HG02759 (cell line): ENCODE measurements around the gene PFDN6.
A peak's percentile ranks its signal among the peaks of the same experiment; 100 is the strongest.

Experiments
- ATAC-seq: cut with Tn5 transposase; IDR thresholded peaks from one replicate; pipeline ENCODE4 v1.9.1; 2021; ENCODE audit warnings: mild to moderate bottlenecking, moderate library complexity; ENCODE audit not compliant: unreplicated experiment

Gene PFDN6

GRCh38 chr6:33294086-33294823, 4.9 kb downstream of the PFDN6 start:
- no peak for ATAC-seq

GRCh38 chr6:33295621-33296369, 6.4 kb downstream of the PFDN6 start:
- no peak for ATAC-seq

- ATAC-seq, result no peak
Observed at GRCh38 chr6:33296797-33297405, 7.5 kb downstream of the PFDN6 start.

GRCh38 chr6:33297406-33297955, 8.1 kb downstream of the PFDN6 start:
- ATAC-seq, result no peak

GRCh38 chr6:33297956-33298772, 8.8 kb downstream of the PFDN6 start:
- ATAC-seq, result no peak

GRCh38 chr6:33298773-33299236, 9.4 kb downstream of the PFDN6 start, which contains the start of gene RGL2:
Gene RGL2 (minus strand): TSS chr6:33298942. CDS start chr6:33298610, 332 bp downstream.
- peak; percentile 31 for ATAC-seq

- ATAC-seq, result peak; percentile 76
Observed at GRCh38 chr6:33299237-33299944, 10.0 kb downstream of the PFDN6 start.

GRCh38 chr6:33301877-33302276, 12.5 kb downstream of the PFDN6 start:
- ATAC-seq, result no peak

GRCh38 chr6:33304216-33304615, 14.8 kb downstream of the PFDN6 start:
- no peak for ATAC-seq

GRCh38 chr6:33305052-33305451, 15.7 kb downstream of the PFDN6 start:
- no peak for ATAC-seq

GRCh38 chr6:33306356-33306755, 17.0 kb downstream of the PFDN6 start:
- no peak for ATAC-seq

- peak; percentile 28 for ATAC-seq
Observed at GRCh38 chr6:33312361-33313104, 23.1 kb downstream of the PFDN6 start.

GRCh38 chr6:33313105-33313708, 23.8 kb downstream of the PFDN6 start:
- no peak for ATAC-seq

- ATAC-seq, result peak; percentile 45
Observed at GRCh38 chr6:33313709-33314514, 24.5 kb downstream of the PFDN6 start, which contains the start of gene TAPBP. Gene TAPBP (minus strand): TSS chr6:33314078. CDS start chr6:33314041, 37 bp downstream.

- ATAC-seq, result no peak
Observed at GRCh38 chr6:33314515-33314942, 25.1 kb downstream of the PFDN6 start.

- ATAC-seq, result no peak
Observed at GRCh38 chr6:33314943-33315792, 25.8 kb downstream of the PFDN6 start.
